ENCODE data around the gene CYP24A1. TPM values are rescaled to one million over a fixed set of nuclear protein-coding genes. Genes with fewer than 3 reads are reported as not detected.

Gene CYP24A1
- total RNA-seq, 4 donors from 2014 or later: 1.0 to 2.5 (median 1.5) TPM; not detected in 1

GRCh38 chr20:54190217-54190616 is 16.4 kb upstream of the CYP24A1 start:
- DNase-seq (ENCODE audit: low spot score in 2 of 2): no peak
- H3K27me3 ChIP-seq: peaks cover 6% of the 10 kb centered on the region
- no peaks in the 10 kb centered on the region for H3K36me3 ChIP-seq
- H3K27ac ChIP-seq: peak overlapping the region; percentile 44
- no peak overlapping the region for H3K4me3 ChIP-seq
- 48% methylated on average over 2 of the region's 2 CpGs for WGBS
- TF ChIP-seq CTCF (IDR thresholded peaks at IDR 0.05) (no peak), POLR2A (IDR thresholded peaks at IDR 0.05) (no peak), POLR2AphosphoS5 (IDR thresholded peaks at IDR 0.05) (no peak), EP300 (IDR thresholded peaks at IDR 0.05) (no peak)
- no peaks in the 10 kb centered on the region for H3K9me3 ChIP-seq
- peaks cover 6% of the 10 kb centered on the region for H3K4me1 ChIP-seq

GRCh38 chr20:54189630-54190029 is 15.8 kb upstream of the CYP24A1 start:
- TF ChIP-seq POLR2AphosphoS5 (IDR thresholded peaks at IDR 0.05) (no peak), POLR2A (IDR thresholded peaks at IDR 0.05) (no peak), EP300 (IDR thresholded peaks at IDR 0.05) (no peak), CTCF (IDR thresholded peaks at IDR 0.05) (no peak)
- Histone ChIP-seq H3K9me3 (no peaks in the 10 kb centered on the region), H3K27ac (peak overlapping the region; percentile 44), H3K27me3 (peaks cover 6% of the 10 kb centered on the region), H3K4me3 (no peak overlapping the region), H3K36me3 (no peaks in the 10 kb centered on the region), H3K4me1 (peaks cover 9% of the 10 kb centered on the region)
- no peak for DNase-seq (ENCODE audit: low spot score in 2 of 2)
- WGBS: 27% methylated on average over 2 of the region's 2 CpGs

DNA sequence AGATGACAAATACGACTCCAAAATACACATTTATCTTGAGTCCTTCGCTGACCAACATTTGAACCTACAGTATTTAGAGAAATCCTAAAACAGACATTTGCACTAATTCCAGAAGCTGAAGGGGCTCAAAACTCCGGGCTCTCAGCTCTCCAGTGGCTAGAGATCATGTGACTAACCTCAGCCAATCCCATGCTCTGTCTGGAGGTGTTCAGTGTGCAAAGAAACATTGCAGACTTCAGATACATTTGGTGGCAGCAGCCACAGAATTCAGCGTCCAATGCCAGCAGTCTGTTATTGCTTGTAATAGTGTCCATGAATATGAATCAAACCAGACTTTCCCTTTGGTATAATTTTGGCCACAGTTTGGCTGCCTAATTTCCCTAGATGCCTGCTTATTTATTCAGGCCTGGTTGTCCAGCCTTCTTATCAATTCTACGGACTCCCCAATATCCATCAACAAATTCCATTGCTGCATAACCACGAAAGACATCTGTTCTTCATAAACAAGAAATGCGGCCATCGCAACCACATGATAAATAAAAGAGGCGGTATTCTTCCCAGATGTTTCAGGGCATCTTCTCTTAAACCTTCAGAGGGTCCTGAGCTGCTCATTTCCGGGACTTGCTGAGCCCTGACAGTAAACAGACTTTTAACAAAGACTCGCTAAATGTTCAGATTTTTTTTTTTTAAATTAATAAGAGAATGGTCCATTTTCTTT is 14.5 kb upstream of the CYP24A1 start:
- H3K4me3 ChIP-seq: no peak overlapping the region
- peaks cover 6% of the 10 kb centered on the region for H3K27me3 ChIP-seq
- H3K36me3 ChIP-seq: no peaks in the 10 kb centered on the region

DNA sequence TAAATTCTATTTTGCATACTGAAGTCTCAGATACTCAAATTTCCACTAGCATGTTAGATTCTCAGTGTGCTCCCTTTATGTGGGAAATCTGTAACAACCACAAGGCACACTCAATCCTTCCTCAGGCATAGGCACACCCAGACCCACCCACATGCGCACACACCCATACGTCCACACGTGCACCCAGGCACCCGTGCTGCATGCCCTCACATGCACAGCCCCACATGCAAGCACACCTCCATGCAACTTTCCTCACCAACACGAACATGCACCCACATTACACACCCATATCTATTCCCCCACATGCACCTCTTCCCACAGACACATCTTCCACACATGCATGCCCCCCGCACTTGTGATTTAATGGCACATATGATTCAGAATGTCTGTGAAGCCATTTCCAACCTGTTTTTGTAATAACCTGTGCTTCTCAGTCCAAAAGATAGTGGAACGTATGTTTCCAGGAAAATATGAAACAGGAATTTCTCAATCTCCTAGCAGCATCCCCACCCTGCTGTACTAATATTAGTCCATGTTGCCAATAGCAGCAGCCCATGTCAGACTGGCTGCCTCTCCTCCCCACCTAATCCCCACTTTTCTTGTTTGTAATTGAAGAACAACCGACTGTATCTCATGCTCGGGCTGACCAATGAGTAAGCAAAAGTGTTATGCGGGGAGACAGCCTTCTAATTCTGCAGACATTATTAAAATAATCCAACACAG is 11.3 kb upstream of the CYP24A1 start:
- no peak for DNase-seq (ENCODE audit: low spot score in 2 of 2)
- no peak overlapping the region for H3K4me3 ChIP-seq
- H3K27me3 ChIP-seq: peaks cover 6% of the 10 kb centered on the region
- peaks cover 5% of the 10 kb centered on the region for H3K4me1 ChIP-seq
- no peaks in the 10 kb centered on the region for H3K36me3 ChIP-seq
- H3K27ac ChIP-seq: no peak overlapping the region
- H3K9me3 ChIP-seq: no peaks in the 10 kb centered on the region
- whole genome bisulfite sequencing: 46% methylated on average over 10 of the region's 10 CpGs
- TF ChIP-seq POLR2A (IDR thresholded peaks at IDR 0.05) (no peak), EP300 (IDR thresholded peaks at IDR 0.05) (no peak), CTCF (IDR thresholded peaks at IDR 0.05) (no peak), POLR2AphosphoS5 (IDR thresholded peaks at IDR 0.05) (no peak)

More for the DNA sequence above, 14.5 kb upstream of the CYP24A1 start:
- Histone ChIP-seq H3K4me1 (peaks cover 9% of the 10 kb centered on the region), H3K9me3 (no peaks in the 10 kb centered on the region), H3K27ac (no peak overlapping the region)
- no peak for DNase-seq (ENCODE audit: low spot score in 2 of 2)
- WGBS: 67% methylated on average over 11 of the region's 11 CpGs
- no peak for TF ChIP-seq EP300 (IDR thresholded peaks at IDR 0.05)
- no peak for TF ChIP-seq POLR2AphosphoS5 (IDR thresholded peaks at IDR 0.05)
- TF ChIP-seq POLR2A (IDR thresholded peaks at IDR 0.05): no peak
- no peak for TF ChIP-seq CTCF (IDR thresholded peaks at IDR 0.05)

DNA sequence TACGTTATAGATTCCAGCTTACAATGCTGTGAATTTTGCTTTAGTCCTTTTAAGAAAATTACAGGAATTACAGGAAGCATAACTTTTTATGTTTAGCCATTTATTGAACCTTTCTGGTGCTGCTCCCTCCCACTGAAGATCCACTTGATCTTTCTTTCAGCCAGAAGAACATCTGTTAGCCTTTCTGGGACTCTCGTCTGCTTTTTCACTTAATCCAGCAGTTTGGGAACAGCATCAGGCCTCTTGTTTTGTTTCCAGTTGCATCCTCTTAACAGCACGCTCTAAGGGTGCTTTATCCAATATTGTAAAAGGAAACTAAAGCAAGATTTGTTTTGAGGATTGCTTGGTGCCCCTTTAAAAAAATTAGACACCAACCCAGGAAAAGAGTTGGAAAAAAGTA is 10.3 kb upstream of the CYP24A1 start:
- Histone ChIP-seq H3K4me3 (no peak overlapping the region), H3K27ac (no peak overlapping the region), H3K36me3 (no peaks in the 10 kb centered on the region), H3K27me3 (peaks cover 6% of the 10 kb centered on the region), H3K4me1 (peaks cover 5% of the 10 kb centered on the region), H3K9me3 (no peaks in the 10 kb centered on the region)
- 62% methylated on average over 3 of the region's 3 CpGs for WGBS
- TF ChIP-seq POLR2A (IDR thresholded peaks at IDR 0.05) (no peak), POLR2AphosphoS5 (IDR thresholded peaks at IDR 0.05) (no peak), CTCF (IDR thresholded peaks at IDR 0.05) (no peak), EP300 (IDR thresholded peaks at IDR 0.05) (no peak)
- DNase-seq (ENCODE audit: low spot score in 2 of 2): no peak

Data from suprapubic skin (tissue), 4 donors.